ENCODE results near the gene ROR1. TPM values are rescaled to one million over a fixed set of nuclear protein-coding genes. Genes with fewer than 3 reads are reported as not detected.

ROR1 gene
- polyA plus RNA-seq, 1 experiment = 7.1 TPM

GRCh38 chr1:64167176-64167575, 393.4 kb downstream of the ROR1 start:
- Histone ChIP-seq H3K9me3 (ENCODE audit: control insufficient read depth, insufficient read depth, low read length) (no peaks in the 10 kb centered on the region), H3K4me3 (ENCODE audit: low read depth, low read length) (no peak overlapping the region), H3K27me3 (ENCODE audit: control insufficient read depth, insufficient read depth, low read length) (no peaks in the 10 kb centered on the region), H3K27ac (ENCODE audit: low read depth, low read length) (no peak overlapping the region)
- no peak for TF ChIP-seq CTCF (IDR thresholded peaks at IDR 0.05; ENCODE audit: low read depth, low read length)
- no peak for DNase-seq (ENCODE audit: low read depth, low spot score)
- ChIA-PET CTCF (interaction anchor here (0.9 to 3.3 kb wide), 3 partner anchors 30 to 493 kb away, joined by 3 to 19 read pairs (median 5); no protein-coding TSS in a partner anchor), POLR2A (no interaction called here)

- Histone ChIP-seq H3K27ac (ENCODE audit: low read depth, low read length) (peak overlapping the region; percentile 34), H3K9me3 (ENCODE audit: control insufficient read depth, insufficient read depth, low read length) (no peaks in the 10 kb centered on the region), H3K27me3 (ENCODE audit: control insufficient read depth, insufficient read depth, low read length) (no peaks in the 10 kb centered on the region), H3K4me3 (ENCODE audit: low read depth, low read length) (no peak overlapping the region)
- no peak for TF ChIP-seq CTCF (IDR thresholded peaks at IDR 0.05; ENCODE audit: low read depth, low read length)
- DNase-seq (ENCODE audit: low read depth, low spot score) = no peak
- CTCF ChIA-PET = interaction anchor here (1.0 kb wide), 1 partner anchor 75 kb away, joined by 4 read pairs; no protein-coding TSS in a partner anchor
- POLR2A ChIA-PET = interaction anchor here (0.5 kb wide), 1 partner anchor 553 kb away, joined by 3 read pairs; no protein-coding TSS in a partner anchor
These were observed 397.4 kb downstream of the ROR1 start for GRCh38 chr1:64171246-64171645.

GRCh38 chr1:64171797-64172281, 398.0 kb downstream of the ROR1 start:
- ChIA-PET CTCF (interaction anchor here (1.0 kb wide), 1 partner anchor 75 kb away, joined by 4 read pairs; no protein-coding TSS in a partner anchor), POLR2A (interaction anchor here (0.5 kb wide), 1 partner anchor 554 kb away, joined by 3 read pairs; no protein-coding TSS in a partner anchor)
- TF ChIP-seq CTCF (IDR thresholded peaks at IDR 0.05; ENCODE audit: low read depth, low read length) = no peak
- DNase-seq (ENCODE audit: low read depth, low spot score) = no peak
- H3K27me3 ChIP-seq (ENCODE audit: control insufficient read depth, insufficient read depth, low read length) = no peaks in the 10 kb centered on the region
- H3K27ac ChIP-seq (ENCODE audit: low read depth, low read length) = peak overlapping the region; percentile 34
- H3K4me3 ChIP-seq (ENCODE audit: low read depth, low read length) = no peak overlapping the region
- no peaks in the 10 kb centered on the region for H3K9me3 ChIP-seq (ENCODE audit: control insufficient read depth, insufficient read depth, low read length)

GRCh38 chr1:64172458-64172983, 398.7 kb downstream of the ROR1 start:
- ChIA-PET CTCF (interaction anchor here (1.2 to 1.7 kb wide), 5 partner anchors 9 to 480 kb away, joined by 3 to 6 read pairs (median 4); no protein-coding TSS in a partner anchor), POLR2A (interaction anchor here (1.3 kb wide), 1 partner anchor 12 kb away, joined by 6 read pairs; no protein-coding TSS in a partner anchor)
- DNase-seq (ENCODE audit: low read depth, low spot score) = no peak
- Histone ChIP-seq H3K27me3 (ENCODE audit: control insufficient read depth, insufficient read depth, low read length) (no peaks in the 10 kb centered on the region), H3K27ac (ENCODE audit: low read depth, low read length) (no peak overlapping the region), H3K9me3 (ENCODE audit: control insufficient read depth, insufficient read depth, low read length) (no peaks in the 10 kb centered on the region), H3K4me3 (ENCODE audit: low read depth, low read length) (no peak overlapping the region)
- TF ChIP-seq CTCF (IDR thresholded peaks at IDR 0.05; ENCODE audit: low read depth, low read length) = no peak

- H3K27me3 ChIP-seq (ENCODE audit: control insufficient read depth, insufficient read depth, low read length) = no peaks in the 10 kb centered on the region
- no peaks in the 10 kb centered on the region for H3K9me3 ChIP-seq (ENCODE audit: control insufficient read depth, insufficient read depth, low read length)
- no peak for DNase-seq (ENCODE audit: low read depth, low spot score)
- CTCF ChIA-PET = interaction anchor here (1.2 to 1.7 kb wide), 6 partner anchors 10 to 481 kb away, joined by 3 to 6 read pairs (median 4); no protein-coding TSS in a partner anchor
- POLR2A ChIA-PET = interaction anchor here (1.3 kb wide), 1 partner anchor 11 kb away, joined by 6 read pairs; no protein-coding TSS in a partner anchor
- H3K27ac ChIP-seq (ENCODE audit: low read depth, low read length) = peak overlapping the region; percentile 39
- no peak overlapping the region for H3K4me3 ChIP-seq (ENCODE audit: low read depth, low read length)
- no peak for TF ChIP-seq CTCF (IDR thresholded peaks at IDR 0.05; ENCODE audit: low read depth, low read length)
These were observed 399.6 kb downstream of the ROR1 start for GRCh38 chr1:64173336-64173940.
